ENCODE results near the gene PRPF8. TPM values are rescaled to one million over a fixed set of nuclear protein-coding genes. Genes with fewer than 3 reads are reported as not detected.

PRPF8 gene
- total RNA-seq, 1 donor, result 117 TPM

- no peak for TF ChIP-seq CTCF (IDR thresholded peaks at IDR 0.05; ENCODE audit: insufficient read depth, low read depth, low read length)
- no peak overlapping the region for H3K4me3 ChIP-seq (ENCODE audit: low read depth, low read length)
- peak; percentile 74 for DNase-seq (ENCODE audit: low read depth)
These were observed 76.7 kb downstream of the PRPF8 start for GRCh38 chr17:1607971-1608320.

- DNase-seq (ENCODE audit: low read depth), result no peak
- H3K4me3 ChIP-seq (ENCODE audit: low read depth, low read length), result no peak overlapping the region
- no peak for TF ChIP-seq CTCF (IDR thresholded peaks at IDR 0.05; ENCODE audit: insufficient read depth, low read depth, low read length)
These were observed 78.2 kb downstream of the PRPF8 start for GRCh38 chr17:1606352-1606985.

- no peak for DNase-seq (ENCODE audit: low read depth)
- no peak overlapping the region for H3K4me3 ChIP-seq (ENCODE audit: low read depth, low read length)
- TF ChIP-seq CTCF (IDR thresholded peaks at IDR 0.05; ENCODE audit: insufficient read depth, low read depth, low read length), result no peak
These were observed 78.9 kb downstream of the PRPF8 start for GRCh38 chr17:1605681-1606351.

- H3K4me3 ChIP-seq (ENCODE audit: low read depth, low read length), result no peak overlapping the region
- no peak for DNase-seq (ENCODE audit: low read depth)
- TF ChIP-seq CTCF (IDR thresholded peaks at IDR 0.05; ENCODE audit: insufficient read depth, low read depth, low read length), result no peak
These were observed 79.7 kb downstream of the PRPF8 start for GRCh38 chr17:1604831-1605528.

GRCh38 chr17:1601571-1601970 lies 83.1 kb downstream of the PRPF8 start:
- no peak for DNase-seq (ENCODE audit: low read depth)
- TF ChIP-seq CTCF (IDR thresholded peaks at IDR 0.05; ENCODE audit: insufficient read depth, low read depth, low read length), result no peak
- no peak overlapping the region for H3K4me3 ChIP-seq (ENCODE audit: low read depth, low read length)

Small RNA genes lying within 50 kb of the gene (small RNA-seq; reads per million reads assigned to genes)
- gene RN7SL105P, result not detected

Other genes starting within 250 kb of the PRPF8 start
- gene CRK, start 228.6 kb downstream of the PRPF8 start, total RNA-seq, result 99.5 and 149 TPM in 2 replicates
- 227 and 267 TPM in 2 replicates for gene MYO1C, start 192.2 kb downstream of the PRPF8 start, total RNA-seq
- 19.9 and 23.5 TPM in 2 replicates for gene INPP5K, start 168.3 kb downstream of the PRPF8 start, total RNA-seq
- 20.9 and 24.2 TPM in 2 replicates for gene PITPNA, start 122.1 kb downstream of the PRPF8 start, total RNA-seq
- gene SLC43A2, start 56.0 kb downstream of the PRPF8 start, total RNA-seq, result 3.5 and 8.6 TPM in 2 replicates
- 0.64 and 1.3 TPM in 2 replicates for gene SCARF1, start 39.1 kb downstream of the PRPF8 start, total RNA-seq
- 7.4 and 9.1 TPM in 2 replicates for gene RILP, start 35.0 kb downstream of the PRPF8 start, total RNA-seq
- 3.5 and 3.9 TPM in 2 replicates for gene TLCD2, start 25.5 kb upstream of the PRPF8 start, total RNA-seq
- 26.8 and 34.5 TPM in 2 replicates for gene WDR81, start 39.8 kb upstream of the PRPF8 start, total RNA-seq
- gene SERPINF2, start 58.0 kb upstream of the PRPF8 start, total RNA-seq, result 0.43 TPM in 1 of 2 replicates, not detected in the other
- gene SERPINF1, start 77.2 kb upstream of the PRPF8 start, total RNA-seq, result 51.0 and 108 TPM in 2 replicates
- 9.3 and 12.5 TPM in 2 replicates for gene SMYD4, start 145.0 kb upstream of the PRPF8 start, total RNA-seq
- gene RPA1, start 145.1 kb upstream of the PRPF8 start, total RNA-seq, result 13.4 and 13.5 TPM in 2 replicates

All from fibroblast of villous mesenchyme (primary cell).